MCF 10A (cell line): ENCODE measurements around the gene ZNF888. TPM values are rescaled to one million over a fixed set of nuclear protein-coding genes. Genes with fewer than 3 reads are reported as not detected.

Source experiments
- BruUV-seq: library from RNA; stranded (reverse); fragments of 400-500 nt; replicated peaks from 2 replicates; lab custom pipeline; 2021; lab: Mats Ljungman, UMichigan
- CTCF ChIA-PET: fragments of 300-600 bp; sonication (Branson Sonifier 250); formaldehyde crosslinking; extraction: SDS; loops from one replicate; lab custom pipeline; 2021; ENCODE audit warnings: antibody characterized with exemption, inconsistent platforms; lab: Yijun Ruan, JAX
- POLR2A ChIA-PET: fragments of 300-600, 350-650 bp; sonication (Branson Sonifier 250); formaldehyde crosslinking; extraction: SDS; loops from one replicate; lab custom pipeline; 2020; ENCODE audit warnings: antibody characterized with exemption, inconsistent platforms; lab: Yijun Ruan, JAX
- DNase-seq: peaks from one replicate; pipeline ENCODE4 v3.0.0-alpha.2; 2018; ENCODE audit not compliant: unreplicated experiment
- H3K27ac Mint-ChIP-seq: one replicate; pipeline ENCODE4 v1.8.0; 2022; ENCODE audit warnings: mild to moderate bottlenecking, low read depth, mixed read lengths; ENCODE audit not compliant: unreplicated experiment
- H3K27me3 Mint-ChIP-seq: one replicate; pipeline ENCODE4 v1.8.0; 2022; ENCODE audit warnings: mixed read lengths; ENCODE audit not compliant: insufficient read depth, unreplicated experiment
- H3K36me3 Mint-ChIP-seq: one replicate; pipeline ENCODE4 v1.8.0; 2022; ENCODE audit warnings: mild to moderate bottlenecking, moderate library complexity, mixed read lengths; ENCODE audit not compliant: insufficient read depth, unreplicated experiment
- H3K4me1 Mint-ChIP-seq: one replicate; pipeline ENCODE4 v1.8.0; 2022; ENCODE audit warnings: mixed read lengths; ENCODE audit not compliant: insufficient read depth, unreplicated experiment
- H3K4me3 Mint-ChIP-seq: one replicate; pipeline ENCODE4 v1.8.0; 2022; ENCODE audit warnings: mild to moderate bottlenecking, moderate library complexity, mixed read lengths; ENCODE audit not compliant: unreplicated experiment
- H3K9me3 Mint-ChIP-seq: one replicate; pipeline ENCODE4 v1.8.0; 2022; ENCODE audit warnings: mixed read lengths; ENCODE audit not compliant: unreplicated experiment
- CTCF ChIP-seq: fragments of 200-600 bp; IDR thresholded peaks from one replicate; pipeline ENCODE4 v1.8.0; 2022; ENCODE audit warnings: antibody characterized with exemption, mild to moderate bottlenecking; ENCODE audit not compliant: unreplicated experiment
- intact Hi-C: fragments of 100-400 bp; cut with micrococcal nuclease; formaldehyde crosslinking; loops from 2 replicates; pipeline ENCODE4 v1.14.1; 2022
- total RNA-seq: library from RNA; stranded (reverse); gene quantifications from 2 replicates; pipeline ENCODE4 v1.2.3, GENCODE V29; 2022

ZNF888 gene
- total RNA-seq, 1 experiment from 2014 or later = 7.0 TPM

GRCh38 chr19:52943884-52944643, 20.8 kb upstream of the ZNF888 start:
- no peak for TF ChIP-seq CTCF
- Mint-ChIP-seq H3K4me3 (no peak overlapping the region), H3K27me3 (no peaks in the 10 kb centered on the region), H3K4me1 (peaks cover 11% of the 10 kb centered on the region), H3K9me3 (peaks cover 7% of the 10 kb centered on the region), H3K27ac (no peak overlapping the region), H3K36me3 (no peaks in the 10 kb centered on the region)
- ChIA-PET CTCF (interaction anchor here (0.5 kb wide), 1 partner anchor 17 kb away, joined by 3 read pairs; no protein-coding TSS in a partner anchor), POLR2A (interaction anchor here (0.8 to 1.8 kb wide), 3 partner anchors 18 to 23 kb away, joined by 3 to 7 read pairs (median 3); no protein-coding TSS in a partner anchor)
- no peak for DNase-seq
- BruUV-seq = no TSS peak
- intact Hi-C loops = loop anchor here (2.0 kb wide), 2 partner anchors 19 to 21 kb away; partner anchors contain the start of genes ZNF816 and ZNF888

GRCh38 chr19:52943134-52943883, 20.1 kb upstream of the ZNF888 start:
- Mint-ChIP-seq H3K4me3 (peak overlapping the region; percentile 80), H3K4me1 (peaks cover 11% of the 10 kb centered on the region), H3K9me3 (peaks cover 7% of the 10 kb centered on the region), H3K27me3 (no peaks in the 10 kb centered on the region), H3K36me3 (no peaks in the 10 kb centered on the region), H3K27ac (no peak overlapping the region)
- intact Hi-C loops = loop anchor here (2.0 kb wide), 2 partner anchors 19 to 21 kb away; partner anchors contain the start of genes ZNF816 and ZNF888
- no TSS peak for BruUV-seq
- DNase-seq = no peak
- POLR2A ChIA-PET = interaction anchor here (0.9 to 1.8 kb wide), 3 partner anchors 18 to 83 kb away, joined by 3 to 7 read pairs (median 3); no protein-coding TSS in a partner anchor
- TF ChIP-seq CTCF = no peak
- CTCF ChIA-PET = interaction anchor here (0.6 kb wide), 1 partner anchor 216 kb away, joined by 3 read pairs; no protein-coding TSS in a partner anchor

- Mint-ChIP-seq H3K27ac (peak overlapping the region; percentile 80), H3K27me3 (no peaks in the 10 kb centered on the region), H3K9me3 (peaks cover 7% of the 10 kb centered on the region), H3K4me1 (peaks cover 11% of the 10 kb centered on the region), H3K36me3 (no peaks in the 10 kb centered on the region), H3K4me3 (peak overlapping the region; percentile 80)
- intact Hi-C loops = loop anchor here (1.0 to 2.0 kb wide), 3 partner anchors 20 to 45 kb away; partner anchors contain the start of genes ZNF320, ZNF816 and ZNF888
- no peak for TF ChIP-seq CTCF
- ChIA-PET CTCF (interaction anchor here (0.6 kb wide), 1 partner anchor 216 kb away, joined by 3 read pairs; no protein-coding TSS in a partner anchor), POLR2A (interaction anchor here (0.9 to 1.8 kb wide), 3 partner anchors 19 to 82 kb away, joined by 3 to 7 read pairs (median 3); no protein-coding TSS in a partner anchor)
- BruUV-seq = no TSS peak
- DNase-seq = peak; percentile 86
Observed at GRCh38 chr19:52942386-52943133, 19.3 kb upstream of the ZNF888 start.
